ENCODE data around the gene MRPS27.
"Not testable (repeated sequence)": the region's sequence is repeated elsewhere in the genome, so short reads cannot be mapped to it uniquely, and the experiment has no call there.

MRPS27 gene

DNA sequence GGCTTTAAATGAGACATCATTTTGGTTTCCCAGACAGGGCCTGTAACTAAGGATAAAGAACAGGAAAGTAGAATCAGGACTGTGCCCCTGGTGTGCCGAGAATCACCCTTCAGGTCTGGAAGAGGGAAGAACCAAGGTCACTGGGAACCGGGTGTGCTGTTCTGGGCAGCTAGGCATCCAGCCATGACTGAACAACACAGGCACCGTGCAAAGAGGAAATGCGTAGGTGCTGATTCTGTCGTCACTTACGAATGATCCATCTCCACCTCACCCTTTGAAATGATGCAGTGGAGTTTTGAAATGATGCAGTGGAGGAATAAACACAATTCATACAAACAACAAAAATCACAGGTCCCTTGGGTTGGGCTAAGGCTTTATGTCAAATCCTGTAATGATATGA is 148.4 kb downstream of the MRPS27 start:
- DNase-seq = no peak
- TF ChIP-seq GATA1 (IDR thresholded peaks at IDR 0.05; ENCODE audit: low read depth, low read length) (no peak), POLR2A (IDR thresholded peaks at IDR 0.05; ENCODE audit: low read length) (no peak)

DNA sequence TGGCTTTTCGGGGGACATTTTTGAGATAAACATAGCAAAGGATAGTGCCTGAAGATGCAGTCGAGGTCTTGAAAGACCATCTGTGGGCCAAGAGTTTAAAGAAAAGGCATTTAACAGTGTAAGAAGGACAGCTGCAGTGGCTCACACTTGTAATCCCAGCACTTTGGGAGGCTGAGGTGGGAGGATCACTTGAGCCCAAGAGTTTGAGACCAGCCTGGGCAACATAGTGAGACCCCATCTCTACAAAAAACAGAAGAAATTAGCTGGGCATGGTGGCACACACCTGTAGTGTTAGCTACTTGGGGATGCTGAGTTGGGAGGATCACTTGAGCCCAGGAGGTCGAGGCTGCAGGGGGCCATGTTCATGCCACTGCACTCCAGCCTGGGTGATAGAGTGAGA is 148.9 kb downstream of the MRPS27 start:
- not testable (repeated sequence) for DNase-seq

DNA sequence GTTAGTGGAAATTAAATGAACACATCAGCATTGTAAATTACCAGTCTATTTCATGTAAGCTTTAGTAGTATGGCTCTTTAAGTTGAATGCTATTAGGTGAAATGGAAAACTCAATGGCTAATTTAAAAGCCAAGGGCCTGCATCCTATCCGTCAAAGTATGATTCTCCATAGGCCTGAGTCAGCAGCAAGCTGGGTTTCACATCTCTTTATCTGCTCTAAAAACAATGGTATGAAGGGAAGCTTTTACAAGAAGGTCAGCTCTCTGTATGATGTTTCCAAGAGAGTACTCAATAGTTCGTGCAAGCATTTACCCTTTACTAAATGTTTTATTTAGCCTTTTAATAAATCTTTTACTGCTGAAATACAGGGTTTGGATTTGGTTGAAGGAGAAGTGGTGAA is 149.9 kb downstream of the MRPS27 start:
- no peak for DNase-seq
- TF ChIP-seq POLR2A (IDR thresholded peaks at IDR 0.05; ENCODE audit: low read length) (no peak), GATA1 (IDR thresholded peaks at IDR 0.05; ENCODE audit: low read depth, low read length) (no peak)
